HepG2 (cell line): ENCODE results near the gene FIS1.
"Not testable (repeated sequence)": the region's sequence is repeated elsewhere in the genome, so short reads cannot be mapped to it uniquely, and the experiment has no call there.

Experiments used
- BRCA1 ChIP-seq: sonication (generic); formaldehyde crosslinking; IDR thresholded peaks from 2 replicates; pipeline ENCODE4 v1.4.0; 2020; ENCODE audit warnings: missing genetic modification reagents
- PHF20 ChIP-seq: sonication (generic); formaldehyde crosslinking; IDR thresholded peaks from 2 replicates; pipeline ENCODE4 v1.5.0; 2020; ENCODE audit warnings: mild to moderate bottlenecking, missing genetic modification reagents
- POLR2AphosphoS5 ChIP-seq: IDR thresholded peaks from 2 replicates; pipeline ENCODE4 v1.6.1; 2012; ENCODE audit warnings: low read depth, low read length
- ZNF746 ChIP-seq: sonication (generic); formaldehyde crosslinking; IDR thresholded peaks from 2 replicates; pipeline ENCODE4 v1.8.0; 2022; ENCODE audit warnings: mild to moderate bottlenecking, missing genetic modification reagents
- TF ChIP-seq, protein P1 (sequence below): sonication (generic); formaldehyde crosslinking; IDR thresholded peaks from 2 replicates; pipeline ENCODE4 v1.8.1; 2023; ENCODE audit warnings: mild to moderate bottlenecking, moderate library complexity, missing genetic modification reagents

DNA sequence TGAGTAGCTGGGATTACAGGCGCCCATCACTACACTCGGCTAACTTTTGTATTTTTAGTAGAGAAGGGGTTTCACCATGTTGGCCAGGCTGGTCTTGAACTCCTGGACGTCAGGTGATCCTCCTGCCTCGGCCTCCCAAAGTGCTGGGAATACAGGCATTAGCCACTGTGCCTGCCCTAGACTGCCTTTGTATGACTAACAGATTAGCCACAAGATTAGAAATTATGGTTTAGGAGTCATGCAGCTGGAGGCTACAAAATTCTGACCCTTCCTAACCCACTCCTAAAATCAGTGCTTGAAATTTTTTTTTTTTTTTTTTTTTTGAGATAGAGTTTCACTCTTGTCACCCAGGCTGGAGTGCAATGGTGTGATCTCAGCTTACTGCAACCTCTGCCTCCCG is 47.7 kb upstream of the FIS1 start:
- TF ChIP-seq POLR2AphosphoS5; PHF20 (CRISPR knock-in tag); ZNF746; BRCA1 (CRISPR knock-in tag): not testable (repeated sequence)
- TF ChIP-seq, protein P1, sequence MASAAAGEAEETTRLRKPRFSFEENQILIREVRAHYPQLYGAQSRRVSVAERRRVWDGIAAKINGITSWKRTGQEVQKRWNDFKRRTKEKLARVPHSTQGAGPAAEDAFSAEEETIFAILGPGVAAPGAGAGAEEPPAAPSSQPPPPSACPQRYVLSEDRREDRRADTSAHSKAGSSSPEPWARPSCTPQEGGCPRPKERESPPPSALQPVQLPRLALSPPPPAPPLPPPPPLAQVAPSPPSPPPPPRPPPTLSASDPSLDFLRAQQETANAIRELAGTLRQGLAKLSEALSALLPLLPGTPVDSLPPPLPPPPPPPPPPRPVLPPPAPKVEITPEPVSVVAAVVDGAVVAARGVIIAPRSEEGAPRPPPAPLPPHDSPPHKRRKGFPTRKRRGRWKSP (CRISPR knock-in tag) = not testable (repeated sequence)
